GM18870 (cell line): ENCODE results near the gene PHLDA3.
"Not testable (repeated sequence)": the region's sequence is repeated elsewhere in the genome, so short reads cannot be mapped to it uniquely, and the experiment has no call there.

ENCODE experiments used
- ATAC-seq: cut with Tn5 transposase; IDR thresholded peaks from one replicate; pipeline ENCODE4 v1.9.1; 2021; ENCODE audit warnings: moderate library complexity; ENCODE audit not compliant: unreplicated experiment

Gene PHLDA3

DNA sequence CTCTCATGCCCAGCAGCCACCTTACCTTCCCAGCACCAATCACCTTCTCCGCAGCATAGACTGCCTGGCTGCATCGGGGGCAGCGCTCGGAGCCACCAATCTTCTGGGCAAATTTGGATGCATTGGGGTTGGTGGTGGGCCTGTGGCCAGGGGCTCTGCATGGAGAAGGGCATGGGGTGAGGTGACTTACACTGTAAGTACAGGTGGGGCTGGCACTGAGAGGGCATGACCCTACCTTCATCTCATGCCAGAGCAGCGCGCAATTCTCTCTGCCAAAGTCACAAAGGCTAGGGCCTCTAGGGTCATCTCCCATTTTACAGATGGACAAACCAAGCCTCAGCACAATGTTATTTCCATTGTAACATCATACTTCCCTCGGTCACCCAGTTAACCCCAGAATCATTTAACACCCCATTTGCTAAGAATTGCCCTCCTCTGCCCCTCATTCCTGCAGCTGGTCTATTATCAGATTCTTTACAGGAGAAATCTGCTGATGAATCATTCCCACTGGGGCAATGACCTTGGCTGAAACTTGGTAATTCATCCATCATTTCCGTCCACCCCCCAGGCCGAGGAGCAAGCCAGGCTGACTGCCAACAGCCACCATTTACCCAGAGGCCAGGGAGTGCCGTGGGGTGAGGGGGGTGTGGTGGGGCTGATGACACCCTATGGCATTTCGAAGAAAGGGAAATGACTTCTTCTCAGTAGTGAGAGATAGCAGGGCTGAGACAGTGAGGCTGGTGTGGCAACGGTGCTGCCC, 20.0 kb upstream of the PHLDA3 start:
- ATAC-seq: no peak

DNA sequence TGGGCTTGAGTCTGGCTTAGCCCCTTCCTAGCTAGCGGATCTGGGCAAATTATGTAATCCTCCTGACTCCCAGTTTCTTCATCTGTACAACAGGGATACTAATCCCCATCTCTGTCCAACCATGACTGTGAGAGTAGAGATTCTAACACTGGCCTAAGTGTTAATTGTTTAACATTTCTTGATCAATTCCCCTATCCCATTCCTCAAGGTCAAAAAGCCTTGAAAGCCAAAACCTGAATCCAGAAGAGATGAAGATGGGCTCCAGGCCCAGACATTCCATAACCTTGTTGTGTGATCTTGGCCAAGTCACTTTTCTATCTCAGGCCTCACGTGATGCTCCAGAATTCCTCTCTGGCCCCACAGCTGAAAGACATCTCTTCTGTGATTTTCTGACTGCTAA, 18.8 kb upstream of the PHLDA3 start:
- no peak for ATAC-seq

DNA sequence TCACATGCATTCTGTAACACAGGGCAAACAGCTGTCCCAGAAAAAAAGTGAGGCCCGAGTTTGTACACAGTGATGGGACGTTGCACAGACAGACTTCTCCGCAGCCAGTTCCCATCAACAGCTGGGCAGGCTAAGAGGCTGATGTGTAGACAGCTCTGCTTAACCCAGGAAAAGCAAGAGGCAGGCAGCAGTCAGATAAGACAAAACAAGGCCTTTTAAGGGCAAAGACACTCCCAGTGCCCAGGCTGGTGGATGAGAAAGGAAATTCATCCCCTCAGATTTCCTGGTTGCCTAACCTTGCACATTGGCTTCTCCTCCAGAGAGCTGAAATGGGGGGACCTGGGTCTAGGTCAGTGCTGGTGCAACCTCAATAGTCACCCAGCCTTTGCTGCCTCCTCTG, 17.2 kb upstream of the PHLDA3 start:
- ATAC-seq: no peak

DNA sequence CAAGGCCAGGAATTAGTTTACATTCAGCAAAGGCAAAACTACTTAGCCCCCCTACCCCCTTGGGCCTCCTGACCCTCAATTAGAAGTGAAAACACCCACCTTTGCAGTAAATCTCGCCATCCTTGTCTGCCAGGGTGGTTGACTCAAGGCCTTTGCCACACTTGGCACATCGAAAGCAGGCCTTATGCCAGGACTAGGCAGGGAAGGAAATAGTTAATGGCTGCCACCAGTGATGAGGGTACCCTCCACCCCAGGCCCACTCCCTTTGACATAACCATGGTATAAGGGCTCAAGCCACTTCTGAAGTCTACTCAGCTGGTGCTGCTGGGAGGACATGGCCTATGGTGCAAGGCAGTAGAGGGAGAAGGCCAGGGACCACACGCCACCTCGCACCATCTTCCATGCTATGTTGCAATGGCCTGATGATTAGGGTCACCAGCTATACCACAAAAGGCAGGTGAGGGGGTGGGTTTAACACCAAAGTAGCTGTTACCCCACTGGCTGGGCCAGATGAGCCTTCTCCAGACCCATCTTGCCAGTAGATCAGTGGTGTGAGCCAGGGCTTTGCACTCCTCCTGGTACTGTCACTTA, 16.3 kb upstream of the PHLDA3 start:
- ATAC-seq: no peak

DNA sequence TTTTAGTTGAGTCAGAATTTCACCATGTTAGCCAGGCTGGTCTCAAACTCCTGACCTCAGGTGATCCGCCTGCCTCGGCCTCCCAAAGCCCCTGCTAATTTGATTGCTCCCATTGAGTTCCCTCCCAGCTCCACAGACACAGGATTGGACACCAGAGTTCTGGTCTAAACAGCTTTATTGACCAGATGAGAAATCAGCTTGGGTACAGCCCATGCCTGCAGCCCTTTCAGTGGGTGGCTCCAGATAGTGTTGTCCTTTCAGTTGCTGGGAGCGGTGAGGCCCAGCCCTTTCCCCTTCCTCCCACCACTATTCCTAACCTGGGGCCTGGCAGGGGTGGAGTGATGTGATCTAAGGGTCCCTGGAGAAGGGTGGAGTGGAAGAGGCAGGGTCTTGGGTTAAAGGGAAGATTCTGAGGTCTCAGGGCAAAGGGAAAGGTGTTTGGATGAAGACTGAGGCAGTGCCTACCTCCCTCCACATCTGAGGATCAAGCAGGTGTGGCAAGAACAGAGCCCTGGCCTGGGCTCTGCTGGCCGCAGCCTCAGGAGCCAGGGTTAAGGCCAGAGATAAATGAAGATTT, 14.5 kb upstream of the PHLDA3 start:
- ATAC-seq: no peak

DNA sequence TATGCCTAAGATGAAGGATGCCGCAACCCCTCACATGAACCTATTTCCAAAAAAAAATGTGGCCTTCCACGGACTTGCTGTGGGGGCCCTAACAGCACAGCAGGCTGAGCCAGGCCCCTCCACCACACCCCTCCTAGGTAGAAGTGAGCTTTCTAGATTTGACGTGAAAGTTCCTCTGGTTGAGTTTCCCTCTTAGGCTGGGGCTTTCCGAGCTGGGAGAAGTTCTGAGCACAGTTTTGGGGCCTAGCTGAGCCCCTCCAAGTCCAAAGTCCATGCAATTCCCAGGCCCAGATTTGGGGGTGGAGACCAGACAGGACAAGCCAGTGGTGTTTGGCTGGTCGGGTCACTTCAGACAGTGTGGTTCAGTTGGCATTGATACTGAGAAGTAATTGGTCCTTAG, 13.8 kb upstream of the PHLDA3 start:
- peak; percentile 36 for ATAC-seq

DNA sequence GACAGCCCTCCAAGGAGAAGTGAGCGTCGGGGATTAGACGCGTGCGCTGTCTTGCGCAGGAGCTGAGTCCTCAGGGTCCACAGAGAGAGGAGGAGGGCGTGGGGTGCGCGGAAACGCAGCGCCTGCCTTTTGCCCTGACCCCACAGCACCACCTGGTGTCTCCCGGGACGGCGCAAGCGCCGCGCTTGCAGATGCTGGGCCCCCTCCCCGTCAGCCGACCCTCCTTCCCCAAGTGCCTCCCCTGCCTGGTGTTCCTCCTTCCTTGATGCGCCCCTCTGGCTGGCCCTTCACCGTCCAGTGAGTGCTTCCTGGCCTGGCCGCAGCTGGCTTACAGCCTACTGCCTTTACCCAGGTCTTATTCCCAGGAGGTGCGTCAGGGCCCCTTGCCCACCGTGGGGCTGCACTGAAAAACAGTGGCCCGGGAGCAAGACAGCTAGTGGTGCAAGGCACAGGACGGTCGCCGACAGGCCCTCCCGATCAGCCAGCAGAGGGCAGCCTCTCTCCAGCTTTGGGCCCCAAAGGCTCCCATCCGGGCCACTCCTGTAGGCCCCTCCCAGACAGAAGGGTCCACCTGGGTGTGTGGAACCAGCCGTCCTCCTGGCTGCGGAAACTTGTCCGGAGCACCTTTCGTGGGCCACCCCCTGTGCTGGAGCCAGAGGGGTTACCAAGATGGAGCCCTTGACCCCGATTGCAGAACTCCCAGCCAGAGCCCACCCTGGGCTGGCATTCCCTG, 12.9 kb upstream of the PHLDA3 start:
- peak; percentile 38 for ATAC-seq

DNA sequence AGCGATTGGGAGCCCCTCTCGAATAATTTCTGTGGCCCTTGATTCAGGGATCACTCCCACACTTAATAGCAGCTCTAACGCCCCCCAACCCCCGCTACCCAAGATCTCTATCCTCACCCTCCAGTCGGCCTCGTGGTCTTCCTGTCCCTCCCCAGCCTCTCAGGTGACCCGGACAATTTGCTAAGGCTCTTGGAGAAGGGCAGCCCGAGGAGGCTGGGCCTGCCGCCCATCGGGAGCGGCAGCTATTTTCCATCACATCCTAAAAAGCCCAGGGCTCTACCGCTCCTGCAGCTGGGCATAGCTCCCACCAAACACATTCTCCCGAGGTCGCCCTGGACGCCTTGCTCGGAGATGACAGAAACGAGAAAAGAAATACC, 12.0 kb upstream of the PHLDA3 start:
- no peak for ATAC-seq

DNA sequence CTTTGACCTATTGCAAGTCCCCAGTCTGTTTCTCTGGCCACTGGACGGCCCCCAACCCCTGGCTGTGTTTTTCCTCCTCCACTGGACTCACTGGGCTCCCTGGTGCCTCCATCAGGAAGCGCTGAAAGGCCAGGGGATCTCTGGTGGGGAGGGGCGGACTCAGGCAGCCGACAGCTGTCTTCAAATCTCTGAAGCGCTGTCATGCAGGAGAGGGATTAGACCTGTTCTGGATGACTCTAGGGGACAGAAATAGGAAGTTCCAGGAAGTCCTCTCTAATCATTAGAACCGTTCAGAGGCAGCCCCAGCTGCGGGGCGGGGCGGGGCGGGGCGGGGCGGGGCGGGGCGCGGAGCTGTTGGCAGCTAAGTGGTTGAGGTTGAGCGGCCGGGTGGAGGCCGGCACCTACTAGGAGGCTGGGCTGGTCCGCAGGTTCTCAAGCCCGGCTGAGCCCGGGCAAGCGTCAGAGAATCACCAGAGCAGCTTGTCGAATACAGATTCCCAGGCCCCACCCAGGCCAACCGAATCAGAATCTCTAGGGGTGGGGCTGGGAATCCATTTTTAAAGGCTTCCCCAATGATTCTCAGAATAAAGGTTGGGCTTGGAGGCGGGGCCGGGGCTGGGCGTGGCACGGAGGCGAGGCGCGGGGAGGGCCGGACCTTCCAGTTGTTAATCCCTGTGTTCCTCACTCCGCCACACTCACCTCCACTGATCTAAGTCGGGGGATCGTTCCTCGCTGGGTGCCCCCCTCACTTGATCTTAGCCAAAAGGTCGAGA, 11.4 kb upstream of the PHLDA3 start:
- peak; percentile 39 for ATAC-seq

DNA sequence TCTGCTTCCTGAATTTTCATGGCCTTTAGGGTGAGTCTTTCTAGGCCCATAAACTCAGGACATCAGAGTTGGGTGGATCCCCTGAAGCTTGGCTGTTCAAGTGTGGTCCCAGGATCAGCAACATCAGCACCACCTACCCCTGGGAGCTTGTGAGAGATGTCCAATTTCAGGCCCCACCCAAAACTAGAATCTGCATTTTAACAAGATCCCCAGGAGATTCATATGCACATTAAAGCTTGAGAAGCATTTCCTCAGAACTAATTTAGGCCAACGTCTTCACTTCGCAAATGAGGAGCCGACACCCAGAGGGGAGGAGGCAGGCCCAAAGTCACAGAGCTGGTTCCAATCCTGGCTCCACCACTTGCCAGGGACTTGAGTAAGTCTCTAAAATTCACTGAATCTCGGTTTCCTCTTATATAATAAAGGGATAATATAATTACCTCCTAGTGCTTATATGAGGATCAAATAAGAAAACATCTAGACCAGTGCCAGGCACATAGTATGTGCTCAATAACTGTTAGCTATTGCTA, 10.3 kb upstream of the PHLDA3 start:
- no peak for ATAC-seq

DNA sequence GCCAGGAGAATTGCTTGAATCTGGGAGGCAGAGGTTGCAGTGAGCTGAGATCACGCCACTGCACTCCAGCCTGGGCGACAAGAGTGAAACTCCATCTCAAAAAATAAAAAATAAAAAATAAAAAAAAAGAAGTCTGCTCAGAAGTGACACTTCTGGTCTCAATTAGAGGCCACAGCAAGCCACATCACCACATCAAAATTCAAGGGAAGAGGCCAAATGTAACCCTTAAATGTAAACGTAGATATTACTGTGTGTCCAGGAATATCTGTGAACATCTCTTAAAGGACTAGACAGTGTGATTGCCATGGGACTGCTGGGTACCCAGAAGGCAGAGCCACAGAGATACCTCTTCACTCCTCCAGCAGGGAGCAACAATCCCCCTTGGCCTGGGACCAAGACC, 9.7 kb upstream of the PHLDA3 start:
- ATAC-seq: not testable (repeated sequence)

DNA sequence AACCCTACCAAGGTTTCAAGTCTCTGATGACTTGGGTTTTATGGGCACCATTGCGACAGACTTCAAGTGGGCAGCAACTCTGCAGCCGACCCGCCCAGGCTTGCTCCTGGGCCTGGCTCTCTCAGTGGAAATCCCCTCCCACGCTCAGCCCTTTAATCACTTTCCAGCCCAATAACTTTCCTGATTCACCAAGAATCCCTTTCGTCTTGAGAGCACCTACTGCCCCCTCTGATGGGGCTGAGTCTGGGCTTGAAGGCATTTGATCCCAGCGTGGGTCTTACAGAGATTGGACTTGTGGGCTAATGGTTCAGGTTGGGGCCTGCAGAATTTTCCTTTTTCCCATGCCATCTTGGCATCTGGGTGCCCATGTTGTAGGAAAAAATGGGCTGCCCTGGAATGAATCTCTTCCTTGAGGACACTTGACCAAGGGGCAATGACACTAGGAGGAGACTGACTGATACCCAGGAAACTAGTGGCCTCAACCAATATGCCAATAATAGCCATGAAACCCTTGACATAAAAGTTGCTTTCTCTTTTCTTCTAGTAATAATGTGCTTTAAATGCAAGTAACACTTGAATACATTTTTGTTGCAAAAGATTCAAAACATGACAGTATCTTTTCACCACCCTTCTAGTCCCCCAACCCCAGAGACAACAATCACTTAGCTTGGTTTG, 7.8 kb upstream of the PHLDA3 start:
- no peak for ATAC-seq

DNA sequence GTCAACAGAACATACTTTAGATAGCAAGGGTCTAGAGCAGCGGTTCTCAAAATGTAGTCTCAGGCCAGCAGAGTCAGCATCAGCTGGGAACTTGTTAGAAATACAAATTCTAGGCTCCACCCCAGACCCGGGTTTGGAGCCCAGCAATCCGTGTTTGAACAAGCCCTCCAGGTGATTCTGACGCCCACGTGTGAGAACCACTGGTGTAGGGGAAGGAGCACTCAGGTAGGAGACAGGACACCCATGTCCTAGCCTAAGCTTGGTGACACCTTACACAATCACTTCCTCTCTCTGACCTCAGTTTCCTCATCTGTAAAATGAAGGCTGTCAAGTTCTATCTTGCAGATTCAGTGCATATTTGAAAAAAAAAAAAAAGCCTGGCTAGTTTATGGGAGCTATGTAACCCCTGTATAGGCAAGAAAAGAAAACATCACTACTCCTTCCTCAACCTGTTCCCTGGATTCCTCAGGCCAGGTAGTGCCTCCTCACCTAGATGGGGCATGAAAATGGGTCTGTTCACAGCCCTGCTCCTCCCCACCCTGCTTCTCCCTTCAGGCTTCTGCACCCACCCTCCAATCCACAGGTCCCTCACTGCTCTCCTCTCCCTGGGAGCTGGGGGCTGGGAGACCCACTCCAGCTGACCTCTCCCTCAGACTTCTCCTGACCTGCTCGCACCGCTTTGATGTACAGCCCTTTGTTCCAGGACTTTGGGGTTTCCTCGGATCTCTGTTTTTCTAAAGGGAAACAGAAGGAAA, 7.1 kb upstream of the PHLDA3 start:
- ATAC-seq: no peak

DNA sequence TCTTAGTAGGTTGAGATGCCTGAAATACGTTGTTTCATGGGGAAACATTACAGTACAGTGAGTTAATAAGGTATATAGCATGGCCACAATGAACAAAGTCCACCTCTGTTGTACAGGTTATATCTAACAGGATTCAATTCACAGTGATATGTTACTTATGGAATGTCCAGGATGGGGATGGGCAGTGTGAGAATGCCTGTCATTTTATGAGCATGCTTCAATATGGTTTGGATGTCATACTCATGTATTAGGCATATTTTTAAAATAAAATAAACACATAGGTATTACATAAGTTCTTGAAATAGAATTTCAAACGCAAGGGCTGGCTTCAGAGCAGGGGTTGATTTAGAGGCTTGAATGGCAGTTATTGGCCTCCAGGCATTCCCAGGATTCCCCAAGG, 6.1 kb upstream of the PHLDA3 start:
- ATAC-seq: no peak

DNA sequence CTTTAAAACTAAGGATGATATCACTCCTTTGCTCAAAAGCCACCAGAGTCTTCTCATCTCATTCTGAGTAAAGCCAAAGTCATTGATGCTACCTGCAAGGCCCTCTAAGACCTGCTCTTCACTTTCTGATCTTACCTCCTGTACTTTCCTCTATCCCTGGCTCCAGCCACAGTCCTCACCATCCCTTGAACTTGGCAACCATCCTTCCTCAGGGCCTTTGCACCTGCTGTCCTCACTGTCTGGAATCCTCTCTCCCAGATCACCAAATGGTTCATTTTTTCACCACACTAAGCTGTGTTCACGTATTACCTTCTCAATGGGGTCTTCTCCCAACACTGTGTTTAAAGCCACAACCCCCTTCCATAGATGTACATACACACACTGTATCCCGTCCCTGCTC, 4.3 kb upstream of the PHLDA3 start:
- ATAC-seq: no peak

DNA sequence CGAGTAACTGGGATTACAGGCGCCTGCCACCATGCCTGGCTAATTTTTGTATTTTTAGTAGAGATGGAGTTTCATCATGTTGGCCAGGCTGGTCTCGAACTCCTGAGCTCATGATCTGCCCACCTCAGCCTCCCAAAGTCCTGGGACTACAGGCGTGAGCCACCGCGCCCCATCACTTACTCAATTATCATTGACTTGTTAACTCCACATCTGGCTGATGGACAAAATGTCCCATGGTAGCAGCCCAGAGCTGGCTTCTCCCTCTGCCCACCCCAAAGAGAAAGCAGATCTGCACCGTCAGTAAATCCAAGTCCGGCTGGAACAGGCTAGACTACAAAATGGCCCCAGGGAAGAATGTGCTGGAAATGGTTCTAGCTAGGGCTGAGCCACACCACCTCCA, 3.3 kb upstream of the PHLDA3 start:
- not testable (repeated sequence) for ATAC-seq

DNA sequence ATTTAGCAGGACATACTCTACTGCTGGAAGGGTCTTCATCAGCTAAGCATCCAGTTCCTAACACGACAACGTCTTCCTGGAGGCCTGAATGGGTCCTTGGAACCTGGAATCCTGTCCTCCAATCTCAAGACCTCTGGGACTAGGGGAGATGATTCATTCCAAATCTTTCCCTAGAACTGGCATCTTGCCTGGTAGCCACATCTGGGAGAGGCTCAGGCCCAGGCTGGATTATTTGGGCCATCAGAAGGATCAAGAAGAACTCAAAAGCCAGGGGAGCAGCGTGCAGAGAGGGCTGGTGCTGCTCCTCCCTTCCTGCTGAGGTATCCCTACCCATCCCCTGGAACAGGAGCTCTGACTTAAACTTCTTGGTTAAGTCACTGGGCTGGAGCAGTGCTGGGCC, 2.8 kb upstream of the PHLDA3 start:
- no peak for ATAC-seq

DNA sequence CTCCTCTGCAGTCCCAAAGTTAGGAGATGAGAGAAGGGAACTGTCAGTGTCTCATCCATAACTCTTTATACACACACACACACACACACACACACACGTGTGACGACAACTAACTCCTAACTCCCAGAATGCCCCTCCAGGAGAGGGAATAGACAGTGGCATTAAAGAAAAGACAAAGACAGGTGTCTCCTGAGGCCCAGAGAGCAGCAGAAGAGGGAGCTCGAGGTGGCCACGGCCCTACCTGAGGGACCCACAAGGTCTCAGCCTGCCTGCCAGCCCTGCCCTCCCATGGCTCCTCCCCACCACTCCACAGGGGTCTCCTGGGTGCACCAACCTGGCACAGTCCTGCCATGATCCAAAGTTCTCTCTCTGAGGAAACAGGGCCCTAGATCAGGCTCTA, 1.6 kb upstream of the PHLDA3 start:
- ATAC-seq: no peak

DNA sequence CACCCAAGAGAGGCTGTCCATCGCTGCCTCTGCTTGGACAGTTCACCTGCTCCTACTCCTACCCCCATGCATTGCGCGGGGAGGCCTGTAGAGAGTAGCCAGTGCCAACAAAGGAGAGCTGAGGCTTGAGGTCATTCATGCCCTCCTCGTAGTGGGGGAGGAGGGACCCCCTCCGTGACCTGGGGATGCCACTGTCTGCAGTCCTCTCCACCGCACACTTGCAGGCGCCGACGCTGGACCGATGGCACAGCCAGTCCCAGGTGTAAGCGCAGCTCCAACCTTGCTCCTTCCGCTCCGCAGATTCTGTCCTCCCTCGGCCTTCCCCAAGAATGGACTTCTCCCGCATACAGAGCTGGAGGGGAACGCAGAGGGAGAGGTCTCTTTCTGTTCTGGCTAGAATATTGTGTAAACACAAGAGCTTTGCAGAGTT, 672 bp upstream of the PHLDA3 start:
- ATAC-seq: no peak

DNA sequence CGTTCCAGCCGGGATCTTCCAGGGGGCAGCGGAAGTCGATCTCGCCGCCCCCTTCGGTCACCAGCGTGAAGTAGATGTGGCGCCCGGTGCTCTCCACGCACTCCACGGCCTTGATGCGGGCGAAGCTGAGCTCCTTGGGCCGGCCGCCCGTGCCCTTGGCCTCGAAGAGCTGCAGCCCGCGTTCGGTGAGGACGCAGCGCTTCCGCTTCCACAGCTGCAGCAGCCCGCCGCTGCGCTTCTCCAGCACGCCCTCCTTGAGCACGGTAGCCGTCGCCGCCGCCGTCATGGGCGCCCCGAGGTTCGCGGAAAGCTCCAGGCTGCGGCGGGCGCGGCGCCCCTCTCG, 516 bp downstream of the PHLDA3 start:
- ATAC-seq: no peak
